ENCODE data around the gene SLC12A6. TPM values are rescaled to one million over a fixed set of nuclear protein-coding genes. Genes with fewer than 3 reads are reported as not detected.

Gene SLC12A6
- total RNA-seq, 1 donor from 2014 or later, result 16.4 TPM

- Histone ChIP-seq H3K27me3 (ENCODE audit: control insufficient read depth, insufficient read depth, low read length) (no peaks in the 10 kb centered on the region), H3K4me3 (ENCODE audit: low read depth, low read length) (no peak overlapping the region), H3K36me3 (ENCODE audit: control insufficient read depth, insufficient read depth, low read length) (no peaks in the 10 kb centered on the region)
- TF ChIP-seq, protein P1, sequence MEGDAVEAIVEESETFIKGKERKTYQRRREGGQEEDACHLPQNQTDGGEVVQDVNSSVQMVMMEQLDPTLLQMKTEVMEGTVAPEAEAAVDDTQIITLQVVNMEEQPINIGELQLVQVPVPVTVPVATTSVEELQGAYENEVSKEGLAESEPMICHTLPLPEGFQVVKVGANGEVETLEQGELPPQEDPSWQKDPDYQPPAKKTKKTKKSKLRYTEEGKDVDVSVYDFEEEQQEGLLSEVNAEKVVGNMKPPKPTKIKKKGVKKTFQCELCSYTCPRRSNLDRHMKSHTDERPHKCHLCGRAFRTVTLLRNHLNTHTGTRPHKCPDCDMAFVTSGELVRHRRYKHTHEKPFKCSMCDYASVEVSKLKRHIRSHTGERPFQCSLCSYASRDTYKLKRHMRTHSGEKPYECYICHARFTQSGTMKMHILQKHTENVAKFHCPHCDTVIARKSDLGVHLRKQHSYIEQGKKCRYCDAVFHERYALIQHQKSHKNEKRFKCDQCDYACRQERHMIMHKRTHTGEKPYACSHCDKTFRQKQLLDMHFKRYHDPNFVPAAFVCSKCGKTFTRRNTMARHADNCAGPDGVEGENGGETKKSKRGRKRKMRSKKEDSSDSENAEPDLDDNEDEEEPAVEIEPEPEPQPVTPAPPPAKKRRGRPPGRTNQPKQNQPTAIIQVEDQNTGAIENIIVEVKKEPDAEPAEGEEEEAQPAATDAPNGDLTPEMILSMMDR (IDR thresholded peaks at IDR 0.05; ENCODE audit: insufficient read depth, low read length, poor library complexity, severe bottlenecking), result no peak
- no peak for DNase-seq (ENCODE audit: low read depth)
Measured at GRCh38 chr15:34314491-34315490, 22.8 kb downstream of the SLC12A6 start.

DNA sequence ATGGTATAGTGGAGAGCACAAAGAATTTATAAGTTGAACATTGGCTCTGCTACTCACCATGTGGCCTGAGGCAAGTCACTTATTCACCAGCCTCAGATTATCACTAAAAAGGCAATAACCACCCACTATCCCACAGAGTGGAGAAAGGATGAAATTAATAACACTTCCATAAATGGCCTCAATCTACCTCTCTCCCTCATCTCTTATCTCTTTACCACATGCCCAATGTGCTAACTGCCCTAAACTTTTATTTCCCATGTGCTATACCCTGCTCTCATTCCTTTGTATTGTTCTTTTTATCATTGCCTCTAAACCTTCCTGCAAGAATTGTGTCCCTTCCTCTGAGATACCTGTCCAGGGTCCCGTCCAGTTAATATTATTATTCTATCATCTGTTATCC is 26.0 kb downstream of the SLC12A6 start:
- TF ChIP-seq, protein P1 (IDR thresholded peaks at IDR 0.05; ENCODE audit: insufficient read depth, low read length, poor library complexity, severe bottlenecking), result no peak

GRCh38 chr15:34304613-34305012 is 33.0 kb downstream of the SLC12A6 start:
- no peak overlapping the region for H3K4me3 ChIP-seq (ENCODE audit: low read depth, low read length)
- DNase-seq (ENCODE audit: low read depth), result no peak
- TF ChIP-seq, protein P1 (IDR thresholded peaks at IDR 0.05; ENCODE audit: insufficient read depth, low read length, poor library complexity, severe bottlenecking), result no peak
- H3K27me3 ChIP-seq (ENCODE audit: control insufficient read depth, insufficient read depth, low read length), result no peaks in the 10 kb centered on the region
- no peaks in the 10 kb centered on the region for H3K36me3 ChIP-seq (ENCODE audit: control insufficient read depth, insufficient read depth, low read length)

More for the DNA sequence above, 26.0 kb downstream of the SLC12A6 start:
- no peaks in the 10 kb centered on the region for H3K27me3 ChIP-seq (ENCODE audit: control insufficient read depth, insufficient read depth, low read length)
- no peak overlapping the region for H3K4me3 ChIP-seq (ENCODE audit: low read depth, low read length)
- no peaks in the 10 kb centered on the region for H3K36me3 ChIP-seq (ENCODE audit: control insufficient read depth, insufficient read depth, low read length)
- DNase-seq (ENCODE audit: low read depth), result no peak

DNA sequence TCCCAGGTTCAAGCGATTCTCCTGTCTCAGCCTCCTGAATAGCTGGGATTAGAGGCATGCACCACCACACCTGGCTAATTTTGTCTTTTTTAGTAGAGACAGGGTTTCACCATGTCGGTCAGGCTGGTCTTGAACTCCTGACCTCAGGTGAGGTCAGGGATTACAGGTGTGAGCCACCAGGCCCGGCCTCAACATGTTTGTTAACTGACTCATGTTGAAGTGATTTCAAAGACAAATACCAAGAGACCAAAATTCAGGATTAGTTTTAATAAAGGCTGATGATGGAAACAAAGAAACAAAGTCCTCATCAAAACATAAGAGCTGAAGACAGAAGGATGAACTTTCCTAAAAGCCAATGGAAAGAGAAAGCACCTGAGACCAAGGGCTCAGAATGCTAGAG is 36.5 kb downstream of the SLC12A6 start:
- DNase-seq (ENCODE audit: low read depth), result no peak
- no peaks in the 10 kb centered on the region for H3K36me3 ChIP-seq (ENCODE audit: control insufficient read depth, insufficient read depth, low read length)
- H3K27me3 ChIP-seq (ENCODE audit: control insufficient read depth, insufficient read depth, low read length), result no peaks in the 10 kb centered on the region
- H3K4me3 ChIP-seq (ENCODE audit: low read depth, low read length), result no peak overlapping the region
- TF ChIP-seq, protein P1 (IDR thresholded peaks at IDR 0.05; ENCODE audit: insufficient read depth, low read length, poor library complexity, severe bottlenecking), result no peak

DNA sequence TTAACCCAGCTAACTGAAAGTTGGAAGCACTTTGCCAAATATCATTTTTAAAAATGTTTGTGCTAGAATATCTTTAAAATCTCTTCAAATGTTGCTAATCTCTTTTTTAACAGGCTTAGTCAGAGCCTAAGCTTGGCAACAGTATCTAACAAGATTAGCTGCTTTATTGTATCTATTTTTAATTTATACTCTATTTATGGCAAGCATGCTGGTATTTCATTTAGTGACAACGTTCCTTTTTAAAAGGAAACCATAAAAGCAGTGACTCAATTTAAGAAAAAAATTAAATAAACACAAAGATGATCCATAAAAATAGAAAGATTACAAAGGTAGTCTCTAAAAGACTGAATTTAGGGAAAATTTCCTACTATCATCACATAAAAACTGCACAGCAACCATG is 40.5 kb downstream of the SLC12A6 start:
- no peak for DNase-seq (ENCODE audit: low read depth)
- H3K27me3 ChIP-seq (ENCODE audit: control insufficient read depth, insufficient read depth, low read length), result no peaks in the 10 kb centered on the region
- no peak overlapping the region for H3K4me3 ChIP-seq (ENCODE audit: low read depth, low read length)
- no peaks in the 10 kb centered on the region for H3K36me3 ChIP-seq (ENCODE audit: control insufficient read depth, insufficient read depth, low read length)
- TF ChIP-seq, protein P1 (IDR thresholded peaks at IDR 0.05; ENCODE audit: insufficient read depth, low read length, poor library complexity, severe bottlenecking), result no peak
